ENCODE measurements around the gene CDNF.

The CDNF gene

GRCh38 chr10:14858338-14858960 is 20.6 kb upstream of the CDNF start:
- H3K36me3 ChIP-seq (replicated peaks; ENCODE audit: insufficient read depth, low read length) = no peaks in the 10 kb centered on the region; the same call in 1 of the 2 replicates

GRCh38 chr10:14855453-14855852 is 17.6 kb upstream of the CDNF start:
- Histone ChIP-seq H3K9me2 (replicated peaks; ENCODE audit: insufficient read depth, low read length) (no peaks in the 10 kb centered on the region), H3F3A (ENCODE audit: insufficient read depth, low read length) (no peaks in the 10 kb centered on the region), H3K79me2 (ENCODE audit: low read length) (peaks cover 7% of the 10 kb centered on the region; the same call in 1 of the 2 replicates), H3K36me3 (replicated peaks; ENCODE audit: insufficient read depth, low read length) (peaks cover 4% of the 10 kb centered on the region; the same call in 1 of the 2 replicates), H3K9me3 (replicated peaks; ENCODE audit: insufficient read depth, low read length) (no peaks in the 10 kb centered on the region), H3K27ac (ENCODE audit: low read length) (no peak overlapping the region), H3K9ac (ENCODE audit: low read length) (no peak overlapping the region), H4K20me1 (ENCODE audit: insufficient read depth, low read length) (no peaks in the 10 kb centered on the region), H2AFZ (ENCODE audit: low read length) (no peak overlapping the region), H3K4me1 (ENCODE audit: low read length) (peaks cover 16% of the 10 kb centered on the region; the same call in 1 of the 2 replicates), H3K4me2 (ENCODE audit: low read depth, low read length) (no peak overlapping the region), H3K4me3 (ENCODE audit: low read length) (no peak overlapping the region), H3K27me3 (replicated peaks; ENCODE audit: insufficient read depth, low read length) (no peaks in the 10 kb centered on the region)
- TF ChIP-seq EZH2phosphoT487 (IDR thresholded peaks at IDR 0.05; ENCODE audit: low read length) = no peak
- TF ChIP-seq CTCF (IDR thresholded peaks at IDR 0.05; ENCODE audit: low read length) = no peak
- TF ChIP-seq EZH2 (optimal IDR thresholded peaks at IDR 0.05; ENCODE audit: low read depth, low read length) = no peak
- no peak for DNase-seq

More at GRCh38 chr10:14858338-14858960, 20.6 kb upstream of the CDNF start:
- H3F3A ChIP-seq (ENCODE audit: insufficient read depth, low read length) = peaks cover 4% of the 10 kb centered on the region; the same call in 1 of the 2 replicates
- no peak for DNase-seq
- H3K9me2 ChIP-seq (replicated peaks; ENCODE audit: insufficient read depth, low read length) = no peaks in the 10 kb centered on the region
- H3K9ac ChIP-seq (ENCODE audit: low read length) = no peak overlapping the region
- TF ChIP-seq CTCF (IDR thresholded peaks at IDR 0.05; ENCODE audit: low read length) (no peak), EZH2 (optimal IDR thresholded peaks at IDR 0.05; ENCODE audit: low read depth, low read length) (no peak), EZH2phosphoT487 (IDR thresholded peaks at IDR 0.05; ENCODE audit: low read length) (no peak)
- no peak overlapping the region for H3K27ac ChIP-seq (ENCODE audit: low read length)
- H3K4me1 ChIP-seq (ENCODE audit: low read length) = peaks cover 16% of the 10 kb centered on the region; the same call in 1 of the 2 replicates
- H3K9me3 ChIP-seq (replicated peaks; ENCODE audit: insufficient read depth, low read length) = no peaks in the 10 kb centered on the region
- no peak overlapping the region for H2AFZ ChIP-seq (ENCODE audit: low read length)
- no peak overlapping the region for H3K4me3 ChIP-seq (ENCODE audit: low read length)
- peaks cover 7% of the 10 kb centered on the region; the same call in 1 of the 2 replicates for H3K79me2 ChIP-seq (ENCODE audit: low read length)
- no peaks in the 10 kb centered on the region for H4K20me1 ChIP-seq (ENCODE audit: insufficient read depth, low read length)
- no peak overlapping the region for H3K4me2 ChIP-seq (ENCODE audit: low read depth, low read length)
- no peaks in the 10 kb centered on the region for H3K27me3 ChIP-seq (replicated peaks; ENCODE audit: insufficient read depth, low read length)

- Histone ChIP-seq H3K36me3 (replicated peaks; ENCODE audit: insufficient read depth, low read length) (peaks cover 4% of the 10 kb centered on the region; the same call in 1 of the 2 replicates), H3K9ac (ENCODE audit: low read length) (no peak overlapping the region), H3K9me3 (replicated peaks; ENCODE audit: insufficient read depth, low read length) (no peaks in the 10 kb centered on the region), H3K4me1 (ENCODE audit: low read length) (no peaks in the 10 kb centered on the region), H3K4me3 (ENCODE audit: low read length) (no peak overlapping the region), H4K20me1 (ENCODE audit: insufficient read depth, low read length) (peaks cover 4% of the 10 kb centered on the region; the same call in 1 of the 2 replicates), H3K27ac (ENCODE audit: low read length) (no peak overlapping the region), H2AFZ (ENCODE audit: low read length) (no peak overlapping the region), H3F3A (ENCODE audit: insufficient read depth, low read length) (no peaks in the 10 kb centered on the region), H3K79me2 (ENCODE audit: low read length) (peaks cover 8% of the 10 kb centered on the region; the same call in 1 of the 2 replicates), H3K9me2 (replicated peaks; ENCODE audit: insufficient read depth, low read length) (no peaks in the 10 kb centered on the region), H3K27me3 (replicated peaks; ENCODE audit: insufficient read depth, low read length) (no peaks in the 10 kb centered on the region), H3K4me2 (ENCODE audit: low read depth, low read length) (no peak overlapping the region)
- no peak for DNase-seq
- no peak for TF ChIP-seq CTCF (IDR thresholded peaks at IDR 0.05; ENCODE audit: low read length)
- TF ChIP-seq EZH2phosphoT487 (IDR thresholded peaks at IDR 0.05; ENCODE audit: low read length) = no peak
- TF ChIP-seq EZH2 (optimal IDR thresholded peaks at IDR 0.05; ENCODE audit: low read depth, low read length) = no peak
Observed at GRCh38 chr10:14852236-14852635, 14.4 kb upstream of the CDNF start.

All from MM.1S (cell line).